Daoy (cell line): ENCODE measurements around the gene R3HDML. TPM values are rescaled to one million over a fixed set of nuclear protein-coding genes. Genes with fewer than 3 reads are reported as not detected.
A peak's percentile ranks its signal among the peaks of the same experiment; 100 is the strongest.
"Not testable (repeated sequence)": the region's sequence is repeated elsewhere in the genome, so short reads cannot be mapped to it uniquely, and the experiment has no call there.

Experiments used
- DNase-seq: peaks from one replicate; pipeline ENCODE4 v3.0.0-alpha.2; 2015; ENCODE audit warnings: low read depth
- total RNA-seq: library from RNA; depleted of rRNA; stranded (reverse); fragments of >200 nt; shearing (Covaris generic); gene quantifications from 2 replicates; pipeline ENCODE4 v1.2.3, GENCODE V29; 2014

Gene R3HDML
- total RNA-seq, 1 experiment from 2014 or later: not detected

GRCh38 chr20:44327748-44328147 is 9.1 kb upstream of the R3HDML start:
- not testable (repeated sequence) for DNase-seq

- no peak for DNase-seq
Measured at GRCh38 chr20:44328428-44328827, 8.4 kb upstream of the R3HDML start.

GRCh38 chr20:44331201-44331600 is 5.6 kb upstream of the R3HDML start:
- DNase-seq: no peak

GRCh38 chr20:44334306-44334705 is 2.5 kb upstream of the R3HDML start:
- DNase-seq: no peak

- no peak for DNase-seq
Measured at GRCh38 chr20:44334709-44335108, 2.1 kb upstream of the R3HDML start.

GRCh38 chr20:44335675-44336074 is 1.2 kb upstream of the R3HDML start:
- DNase-seq: no peak

- DNase-seq: no peak
Measured at GRCh38 chr20:44336086-44336485, 757 bp upstream of the R3HDML start.

- peak; percentile 25 for DNase-seq
Measured at GRCh38 chr20:44342248-44342647, 5.4 kb downstream of the R3HDML start.

- DNase-seq: no peak
Measured at GRCh38 chr20:44343162-44343675, 6.4 kb downstream of the R3HDML start.

- no peak for DNase-seq
Measured at GRCh38 chr20:44344723-44345122, 7.9 kb downstream of the R3HDML start.

GRCh38 chr20:44345147-44345546 is 8.3 kb downstream of the R3HDML start:
- no peak for DNase-seq

GRCh38 chr20:44345941-44346340 is 9.1 kb downstream of the R3HDML start:
- DNase-seq: not testable (repeated sequence)

GRCh38 chr20:44348168-44348659 is 11.4 kb downstream of the R3HDML start:
- no peak for DNase-seq

GRCh38 chr20:44349349-44349748 is 12.5 kb downstream of the R3HDML start:
- no peak for DNase-seq

GRCh38 chr20:44350567-44350966 is 13.7 kb downstream of the R3HDML start:
- DNase-seq: no peak

- DNase-seq: no peak
Measured at GRCh38 chr20:44354979-44355497, 18.2 kb downstream of the R3HDML start.

- no peak for DNase-seq
Measured at GRCh38 chr20:44355498-44356352, 18.9 kb downstream of the R3HDML start, which contains the start of gene HNF4A. Gene HNF4A (plus strand): TSS chr20:44355699. CDS start chr20:44355805, 106 bp downstream.

GRCh38 chr20:44356353-44356723 is 19.5 kb downstream of the R3HDML start:
- DNase-seq: no peak

- DNase-seq: no peak
Measured at GRCh38 chr20:44357020-44357419, 20.2 kb downstream of the R3HDML start.

- no peak for DNase-seq
Measured at GRCh38 chr20:44357555-44358125, 20.8 kb downstream of the R3HDML start.

GRCh38 chr20:44358776-44359175 is 21.9 kb downstream of the R3HDML start:
- DNase-seq: no peak

GRCh38 chr20:44360221-44360620 is 23.4 kb downstream of the R3HDML start:
- DNase-seq: no peak

GRCh38 chr20:44361021-44361420 is 24.2 kb downstream of the R3HDML start:
- DNase-seq: no peak
